Keratinocyte (primary cell): Measurements from ENCODE around the gene LHFPL3. TPM values are rescaled to one million over a fixed set of nuclear protein-coding genes. Genes with fewer than 3 reads are reported as not detected.

Source experiments
- DNase-seq: peaks from one replicate; pipeline ENCODE4 v3.0.0-alpha.2; 2011; ENCODE audit warnings: low read depth, missing footprints, low spot score
- FAIRE-seq: peaks from 2 replicates; lab custom pipeline; 2011; peaks lifted over from hg19 to GRCh38; lab: Jason Lieb, UNC
- H2AFZ ChIP-seq: 2 replicates; pipeline ENCODE4 v1.6.0; 2012; ENCODE audit warnings: low read length, control low read depth, inconsistent platforms; ENCODE audit not compliant: control insufficient read depth
- H3K27ac ChIP-seq: 2 replicates; pipeline ENCODE4 v1.5.1; 2011; ENCODE audit warnings: low read length; ENCODE audit not compliant: control insufficient read depth, insufficient read depth
- H3K27me3 ChIP-seq: 3 replicates; pipeline ENCODE4 v1.6.0; 2011; ENCODE audit warnings: low read length; ENCODE audit not compliant: control insufficient read depth, insufficient read depth; ENCODE audit errors: extremely low read depth
- H3K36me3 ChIP-seq, 2 experiments: 2 replicates in 1 of 2; 3 replicates in 1 of 2; pipeline ENCODE4 v1.5.1; 2011; ENCODE audit warnings: low read length in 2 of 2, mild to moderate bottlenecking in 1 of 2; ENCODE audit not compliant: control insufficient read depth in 2 of 2, insufficient read depth in 2 of 2; ENCODE audit errors: extremely low read depth in 1 of 2
- H3K4me1 ChIP-seq: 3 replicates; pipeline ENCODE4 v1.5.1; 2011; ENCODE audit warnings: low read length; ENCODE audit not compliant: control insufficient read depth, insufficient read depth; ENCODE audit errors: extremely low read depth
- H3K4me2 ChIP-seq: 3 replicates; pipeline ENCODE4 v1.6.0; 2011; ENCODE audit warnings: low read depth, low read length; ENCODE audit not compliant: control insufficient read depth, insufficient read depth; ENCODE audit errors: extremely low read depth
- H3K4me3 ChIP-seq, 3 experiments: fragments of 200-600 bp in 1 of 3; sonication (generic) in 1 of 3; 2 replicates in 2 of 3; 3 replicates in 1 of 3; pipeline ENCODE4 v1.5.1; 2011 to 2016; ENCODE audit warnings: low read length in 3 of 3, mild to moderate bottlenecking in 3 of 3, control low read depth in 2 of 3, inconsistent platforms in 1 of 3, low read depth in 1 of 3, mixed read lengths in 1 of 3, mixed run types in 1 of 3, moderate library complexity in 1 of 3; ENCODE audit not compliant: control insufficient read depth in 2 of 3, insufficient read depth in 2 of 3; ENCODE audit errors: extremely low read depth in 1 of 3
- H3K79me2 ChIP-seq: 2 replicates; pipeline ENCODE4 v1.6.0; 2012; ENCODE audit warnings: low read length; ENCODE audit not compliant: control insufficient read depth, insufficient read depth
- H3K9ac ChIP-seq: 3 replicates; pipeline ENCODE4 v1.6.0; 2011; ENCODE audit warnings: low read length; ENCODE audit not compliant: control insufficient read depth, insufficient read depth; ENCODE audit errors: extremely low read depth
- H3K9me1 ChIP-seq: 3 replicates; pipeline ENCODE4 v1.6.0; 2011; ENCODE audit warnings: low read length; ENCODE audit not compliant: control insufficient read depth, insufficient read depth; ENCODE audit errors: extremely low read depth
- H3K9me3 ChIP-seq: 2 replicates; pipeline ENCODE4 v1.5.1; 2012; ENCODE audit warnings: low read depth, low read length; ENCODE audit not compliant: control insufficient read depth
- H4K20me1 ChIP-seq: 3 replicates; pipeline ENCODE4 v1.6.0; 2011; ENCODE audit warnings: low read length; ENCODE audit not compliant: control insufficient read depth, insufficient read depth; ENCODE audit errors: extremely low read depth
- CTCF ChIP-seq, 3 experiments: IDR thresholded peaks in 1 of 3; conservative IDR thresholded peaks in 1 of 3; optimal IDR thresholded peaks in 1 of 3; 2 replicates in 2 of 3; 3 replicates in 1 of 3; pipeline versions ENCODE3 to v1.5.1; 2011; ENCODE audit warnings: low read length in 3 of 3, mild to moderate bottlenecking in 3 of 3, moderate library complexity in 2 of 3, control low read depth in 1 of 3, inconsistent platforms in 1 of 3; ENCODE audit not compliant: insufficient read depth in 2 of 3; ENCODE audit errors: extremely low read depth in 1 of 3
- EZH2 ChIP-seq: IDR thresholded peaks from one replicate; pipeline ENCODE4 v1.6.1; 2012; ENCODE audit warnings: inconsistent platforms, mild to moderate bottlenecking, low read length, moderate library complexity
- dilution Hi-C: fragments of 300-500 bp; cut with MboI; formaldehyde crosslinking; loops from one replicate; pipeline ENCODE4 v1.7.0; 2020; ENCODE audit warnings: low sequenced_read_pairs; ENCODE audit not compliant: extremely low pct_ligation_motif_present
- polyA plus RNA-seq, 5 experiments: library from polyadenylated mRNA; depleted of rRNA in 3 of 5; stranded (reverse) in 3 of 5; stranded (forward) in 1 of 5; unstranded in 1 of 5; fragments of >200 nt; gene quantifications; 1 replicate in 1 of 5; 2 replicates in 3 of 5; 3 replicates in 1 of 5; pipeline versions ENCODE4 v1.2.1 to v1.2.3, GENCODE V29; 2011 to 2012; ENCODE audit warnings: missing spikeins in 2 of 5, low read depth in 1 of 5, low replicate concordance in 1 of 5

The LHFPL3 gene
- polyA plus RNA-seq, 1 donor (not counting 4 experiments of a cell fraction or from before 2014, with no cell fraction given), result not detected

GRCh38 chr7:104861729-104862390, 533.5 kb downstream of the LHFPL3 start:
- dilution Hi-C loops, result no loop called here
- no peak for FAIRE-seq
- H3K9me1 ChIP-seq, result no peaks in the 10 kb centered on the region

GRCh38 chr7:104862719-104863118, 534.3 kb downstream of the LHFPL3 start:
- Histone ChIP-seq H2AFZ (no peak overlapping the region), H4K20me1 (no peaks in the 10 kb centered on the region), H3K36me3 (no peaks in the 10 kb centered on the region), H3K4me2 (no peak overlapping the region), H3K4me1 (no peaks in the 10 kb centered on the region), H3K27ac (no peak overlapping the region), H3K4me3 (no peak overlapping the region), H3K79me2 (no peaks in the 10 kb centered on the region), H3K9me3 (no peaks in the 10 kb centered on the region), H3K27me3 (no peaks in the 10 kb centered on the region), H3K9me1 (no peaks in the 10 kb centered on the region), H3K9ac (no peak overlapping the region)
- FAIRE-seq (no peak), DNase-seq (no peak)
- TF ChIP-seq EZH2 (no peak), CTCF (optimal IDR thresholded peaks at IDR 0.05 in 1 of 3, IDR thresholded peaks at IDR 0.05 in 1 of 3, conservative IDR thresholded peaks at IDR 0.05 in 1 of 3; ENCODE audit: extremely low read depth in 1 of 3, insufficient read depth in 2 of 3, low read length in 3 of 3) (peak in 1 of 3 experiments; percentile 21)
- dilution Hi-C loops, result no loop called here

More at GRCh38 chr7:104861729-104862390, 533.5 kb downstream of the LHFPL3 start:
- Histone ChIP-seq H3K36me3 (no peaks in the 10 kb centered on the region), H3K9me3 (no peaks in the 10 kb centered on the region), H3K9ac (no peak overlapping the region), H3K4me3 (no peak overlapping the region), H2AFZ (no peak overlapping the region), H3K27ac (no peak overlapping the region), H3K4me1 (no peaks in the 10 kb centered on the region), H3K4me2 (no peak overlapping the region), H3K27me3 (no peaks in the 10 kb centered on the region), H3K79me2 (no peaks in the 10 kb centered on the region), H4K20me1 (no peaks in the 10 kb centered on the region)
- TF ChIP-seq EZH2, result no peak
- no peak for DNase-seq

- H2AFZ ChIP-seq, result no peak overlapping the region
- H3K9me1 ChIP-seq, result no peaks in the 10 kb centered on the region
- no peaks in the 10 kb centered on the region for H3K36me3 ChIP-seq
- H3K27ac ChIP-seq, result no peak overlapping the region
- H3K27me3 ChIP-seq, result no peaks in the 10 kb centered on the region
- no peak overlapping the region for H3K4me3 ChIP-seq
- no peak overlapping the region for H3K4me2 ChIP-seq
- no peaks in the 10 kb centered on the region for H3K79me2 ChIP-seq
- FAIRE-seq (no peak), DNase-seq (no peak)
- no peaks in the 10 kb centered on the region for H3K4me1 ChIP-seq
- dilution Hi-C loops, result no loop called here
- H3K9me3 ChIP-seq, result no peaks in the 10 kb centered on the region
- no peaks in the 10 kb centered on the region for H4K20me1 ChIP-seq
- H3K9ac ChIP-seq, result no peak overlapping the region
- TF ChIP-seq CTCF (optimal IDR thresholded peaks at IDR 0.05 in 1 of 3, IDR thresholded peaks at IDR 0.05 in 1 of 3, conservative IDR thresholded peaks at IDR 0.05 in 1 of 3; ENCODE audit: extremely low read depth in 1 of 3, insufficient read depth in 2 of 3, low read length in 3 of 3) (no peak), EZH2 (no peak)
These were observed 545.0 kb downstream of the LHFPL3 start for GRCh38 chr7:104873401-104873800.
